ENCODE data around the gene INAFM1. TPM values are rescaled to one million over a fixed set of nuclear protein-coding genes. Genes with fewer than 3 reads are reported as not detected.
A peak's percentile ranks its signal among the peaks of the same experiment; 100 is the strongest.

INAFM1 gene
- total and polyA plus RNA-seq, 2 donors (not counting 3 experiments of a cell fraction or from before 2014, with no cell fraction given) = 2.8 to 8.3 TPM

DNA sequence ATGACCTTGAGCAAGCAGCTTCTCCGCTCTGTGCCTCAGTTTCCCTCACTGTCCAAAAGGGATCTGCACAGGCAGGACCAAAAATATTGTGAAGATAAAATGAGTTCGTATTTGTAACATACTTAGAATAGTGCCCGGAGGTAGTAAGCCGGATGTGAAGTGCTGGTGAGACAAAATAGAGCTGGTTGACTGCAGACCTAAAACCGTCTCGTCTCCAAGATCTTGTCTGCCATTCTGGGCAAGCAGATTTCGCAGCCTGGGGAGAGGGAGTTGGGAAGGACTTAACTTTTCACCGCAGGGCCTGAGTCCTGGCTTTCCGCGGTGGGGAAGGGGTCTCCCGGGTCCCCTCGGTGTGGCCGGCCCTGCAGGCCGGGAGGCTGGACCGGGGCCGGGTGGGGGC is 35.5 kb upstream of the INAFM1 start:
- intact Hi-C loops (cut with micrococcal nuclease) (no loop called here), dilution Hi-C loops (cut with MboI; ENCODE audit: extremely low pct_ligation_motif_present, low sequenced_read_pairs) (no loop called here)
- peaks cover 17% of the 10 kb centered on the region for H3K4me1 ChIP-seq (ENCODE audit: control insufficient read depth, extremely low read depth, insufficient read depth, low read length)
- H3K9me3 ChIP-seq (replicated peaks; ENCODE audit: control insufficient read depth, insufficient read depth, low read length) = no peaks in the 10 kb centered on the region
- no peaks in the 10 kb centered on the region for H4K20me1 ChIP-seq (replicated peaks; ENCODE audit: control insufficient read depth, extremely low read depth, insufficient read depth, low read length)
- DNase-seq (ENCODE audit: low read depth, low spot score) = no peak
- POLR2A ChIA-PET = no interaction called here
- no peak overlapping the region for H3K4me2 ChIP-seq (ENCODE audit: insufficient read depth, low read length)
- H3K9me1 ChIP-seq (replicated peaks; ENCODE audit: control insufficient read depth, extremely low read depth, insufficient read depth, low read length) = no peaks in the 10 kb centered on the region
- H3K36me3 ChIP-seq (ENCODE audit: control insufficient read depth in 2 of 2, extremely low read depth in 1 of 2, insufficient read depth in 2 of 2, low read length in 2 of 2) = no peaks in the 10 kb centered on the region
- peak; percentile 53 for FAIRE-seq
- peak overlapping the region; percentile 46 for H2AFZ ChIP-seq (ENCODE audit: low read depth, low read length)
- H3K9ac ChIP-seq (replicated peaks; ENCODE audit: extremely low read depth, insufficient read depth, low read length) = no peak overlapping the region
- H3K4me3 ChIP-seq (replicated peaks in 1 of 3; ENCODE audit: insufficient read depth in 1 of 3, low read depth in 1 of 3, low read length in 3 of 3) = peak overlapping the region in 1 of 3 experiments; percentile 15
- no peaks in the 10 kb centered on the region for H3K79me2 ChIP-seq (ENCODE audit: control insufficient read depth, insufficient read depth, low read length)
- no peaks in the 10 kb centered on the region for H3K27me3 ChIP-seq (ENCODE audit: control insufficient read depth in 2 of 2, insufficient read depth in 2 of 2, low read length in 2 of 2)
- H3K27ac ChIP-seq (ENCODE audit: insufficient read depth, low read depth, low read length) = no peak overlapping the region
- TF ChIP-seq POLR2A (IDR thresholded peaks at IDR 0.05; ENCODE audit: low read depth, low read length) (no peak), POLR2AphosphoS5 (IDR thresholded peaks at IDR 0.05; ENCODE audit: insufficient read depth, low read depth, low read length) (no peak), JUN (IDR thresholded peaks at IDR 0.05; ENCODE audit: borderline replicate concordance, insufficient read depth, insufficient read length, low read depth) (no peak), FOS (IDR thresholded peaks at IDR 0.05; ENCODE audit: borderline replicate concordance, insufficient read depth, low read length) (no peak), GATA2 (IDR thresholded peaks at IDR 0.05; ENCODE audit: insufficient read depth, insufficient read length, low read depth, low read length) (no peak), MYC (IDR thresholded peaks at IDR 0.05; ENCODE audit: low read depth, low read length) (no peak), EZH2 (IDR thresholded peaks at IDR 0.05; ENCODE audit: borderline replicate concordance, low read depth, low read length, severe bottlenecking) (no peak)
- TF ChIP-seq, protein P1, sequence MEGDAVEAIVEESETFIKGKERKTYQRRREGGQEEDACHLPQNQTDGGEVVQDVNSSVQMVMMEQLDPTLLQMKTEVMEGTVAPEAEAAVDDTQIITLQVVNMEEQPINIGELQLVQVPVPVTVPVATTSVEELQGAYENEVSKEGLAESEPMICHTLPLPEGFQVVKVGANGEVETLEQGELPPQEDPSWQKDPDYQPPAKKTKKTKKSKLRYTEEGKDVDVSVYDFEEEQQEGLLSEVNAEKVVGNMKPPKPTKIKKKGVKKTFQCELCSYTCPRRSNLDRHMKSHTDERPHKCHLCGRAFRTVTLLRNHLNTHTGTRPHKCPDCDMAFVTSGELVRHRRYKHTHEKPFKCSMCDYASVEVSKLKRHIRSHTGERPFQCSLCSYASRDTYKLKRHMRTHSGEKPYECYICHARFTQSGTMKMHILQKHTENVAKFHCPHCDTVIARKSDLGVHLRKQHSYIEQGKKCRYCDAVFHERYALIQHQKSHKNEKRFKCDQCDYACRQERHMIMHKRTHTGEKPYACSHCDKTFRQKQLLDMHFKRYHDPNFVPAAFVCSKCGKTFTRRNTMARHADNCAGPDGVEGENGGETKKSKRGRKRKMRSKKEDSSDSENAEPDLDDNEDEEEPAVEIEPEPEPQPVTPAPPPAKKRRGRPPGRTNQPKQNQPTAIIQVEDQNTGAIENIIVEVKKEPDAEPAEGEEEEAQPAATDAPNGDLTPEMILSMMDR (IDR thresholded peaks at IDR 0.05; ENCODE audit: extremely low read depth in 1 of 2, insufficient read depth in 1 of 2, low read depth in 1 of 2, low read length in 2 of 2) = no peak
- TF ChIP-seq, protein P2, sequence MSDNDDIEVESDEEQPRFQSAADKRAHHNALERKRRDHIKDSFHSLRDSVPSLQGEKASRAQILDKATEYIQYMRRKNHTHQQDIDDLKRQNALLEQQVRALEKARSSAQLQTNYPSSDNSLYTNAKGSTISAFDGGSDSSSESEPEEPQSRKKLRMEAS (IDR thresholded peaks at IDR 0.05; ENCODE audit: insufficient read depth, insufficient read length) = no peak
- BruUV-seq (replicated peaks) = no TSS peak
- CTCF ChIA-PET = interaction anchor here (0.8 to 1.3 kb wide), 4 partner anchors 11 to 81 kb away, joined by 3 to 5 read pairs (median 3); no protein-coding TSS in a partner anchor

Data from endothelial cell of umbilical vein (primary cell).